Measurements from ENCODE around the gene IKBKG. TPM values are rescaled to one million over a fixed set of nuclear protein-coding genes. Genes with fewer than 3 reads are reported as not detected.
"Not testable (repeated sequence)": the region's sequence is repeated elsewhere in the genome, so short reads cannot be mapped to it uniquely, and the experiment has no call there.

Gene IKBKG
- total and polyA plus RNA-seq, 2 of the 13 experiments (the other 11 are each of a cell fraction or from before 2014, with no cell fraction given) = 30.6 to 44.3 TPM

GRCh38 chrX:154539077-154539476 is 8.3 kb upstream of the IKBKG start (continued):
- TF ChIP-seq ZNF646 (CRISPR knock-in tag; IDR thresholded peaks at IDR 0.05) = no peak
- TF ChIP-seq ZNF121 (CRISPR knock-in tag; IDR thresholded peaks at IDR 0.05) = no peak
- no peak for TF ChIP-seq MTF2 (CRISPR knock-in tag; IDR thresholded peaks at IDR 0.05; ENCODE audit: borderline replicate concordance)
- no peak for TF ChIP-seq NR1H2 (CRISPR knock-in tag; IDR thresholded peaks at IDR 0.05; ENCODE audit: borderline replicate concordance, low read depth)
- TF ChIP-seq MTA1 (CRISPR knock-in tag; IDR thresholded peaks at IDR 0.05; ENCODE audit: borderline replicate concordance) = no peak

- H2AFZ ChIP-seq (ENCODE audit: low read length); CTCF ChIA-PET (ENCODE audit: low intra/inter-chr PET ratio, low total read pairs); H3K27me3 ChIP-seq (ENCODE audit: control insufficient read depth in 1 of 2, insufficient read depth in 2 of 2, low read length in 2 of 2); FAIRE-seq; DNase-seq (ENCODE audit: low spot score); ATAC-seq; H3K36me3 ChIP-seq (replicated peaks in 1 of 2; ENCODE audit: control insufficient read depth in 1 of 2, insufficient read depth in 2 of 2, low read length in 2 of 2); intact Hi-C loops (cut with micrococcal nuclease; ENCODE audit: unreplicated experiment); BruUV-seq (replicated peaks); H4K20me1 ChIP-seq (ENCODE audit: insufficient read depth, low read length); H3K9me3 ChIP-seq (ENCODE audit: low read length): not testable (repeated sequence)
- Histone ChIP-seq H3K4me1 (ENCODE audit: insufficient read depth, low read length) (peaks cover 64% of the 10 kb centered on the region), H3K4me3 (replicated peaks in 1 of 3; ENCODE audit: insufficient read depth in 1 of 3, low read depth in 2 of 3, low read length in 3 of 3) (peak overlapping the region; percentile 54 to 78 (median 72); a peak in 4 of 6 replicates), H3K9ac (ENCODE audit: insufficient read depth, low read depth, low read length) (peak overlapping the region; percentile 96), H3K27ac (ENCODE audit: extremely low read length, insufficient read depth, low read length) (peak overlapping the region; percentile 100), H3K79me2 (ENCODE audit: insufficient read depth, low read length) (peaks cover 30% of the 10 kb centered on the region), H3K4me2 (ENCODE audit: low read depth, low read length) (peak overlapping the region; percentile 93)
- in situ Hi-C loops (cut with HindIII; ENCODE audit: extremely low pct_ligation_motif_present, low pct_unique_long_range_greater_than_20kb) = loop anchor here (25.0 kb wide), 1 partner anchor 128 kb away; the partner anchor contains the start of genes DNASE1L1 and TAFAZZIN
- WGBS (ENCODE audit: low lambda C conversion rate) = 41% methylated on average over 6 of the region's 7 CpGs
- POLR2A ChIA-PET = interaction anchor here (0.7 to 4.0 kb wide), 8 partner anchors 11 to 1477 kb away, joined by 3 to 38 read pairs (median 18); partner anchors contain the start of genes FAM3A, FLNA, RPL10 and SLC10A3
- TF ChIP-seq ZNF460 (CRISPR knock-in tag; IDR thresholded peaks at IDR 0.05; ENCODE audit: borderline replicate concordance) (peak; percentile 82), ZNF770 (CRISPR knock-in tag; IDR thresholded peaks at IDR 0.05) (peak; percentile 58; the same call in 1 of the 2 replicates), ZNF362 (CRISPR knock-in tag; IDR thresholded peaks at IDR 0.05; ENCODE audit: borderline replicate concordance) (peak; percentile 54; the same call in 1 of the 2 replicates)
These were observed 7.1 kb upstream of the IKBKG start for GRCh38 chrX:154540365-154540764.
